ENCODE results near the gene CHIC2.

DNA sequence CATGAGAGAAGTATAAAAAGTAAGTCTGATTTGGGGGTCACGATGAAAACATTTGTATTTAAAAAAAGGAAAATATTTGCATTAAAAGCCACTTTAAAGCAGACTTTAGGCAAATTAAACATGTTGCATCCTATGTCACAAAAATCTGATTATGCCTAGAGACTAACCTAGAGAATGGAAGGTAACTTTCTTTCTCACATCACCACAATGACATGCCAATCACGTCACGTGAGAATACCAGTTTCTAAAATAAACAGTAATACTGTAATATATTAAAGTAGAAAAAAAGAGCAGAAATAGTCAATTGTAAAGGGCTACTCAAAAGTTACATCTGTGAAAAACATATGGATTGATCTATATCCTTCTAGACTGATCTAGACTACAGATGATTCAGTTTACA, 3.3 kb downstream of the CHIC2 start:
- TF ChIP-seq, protein P1, sequence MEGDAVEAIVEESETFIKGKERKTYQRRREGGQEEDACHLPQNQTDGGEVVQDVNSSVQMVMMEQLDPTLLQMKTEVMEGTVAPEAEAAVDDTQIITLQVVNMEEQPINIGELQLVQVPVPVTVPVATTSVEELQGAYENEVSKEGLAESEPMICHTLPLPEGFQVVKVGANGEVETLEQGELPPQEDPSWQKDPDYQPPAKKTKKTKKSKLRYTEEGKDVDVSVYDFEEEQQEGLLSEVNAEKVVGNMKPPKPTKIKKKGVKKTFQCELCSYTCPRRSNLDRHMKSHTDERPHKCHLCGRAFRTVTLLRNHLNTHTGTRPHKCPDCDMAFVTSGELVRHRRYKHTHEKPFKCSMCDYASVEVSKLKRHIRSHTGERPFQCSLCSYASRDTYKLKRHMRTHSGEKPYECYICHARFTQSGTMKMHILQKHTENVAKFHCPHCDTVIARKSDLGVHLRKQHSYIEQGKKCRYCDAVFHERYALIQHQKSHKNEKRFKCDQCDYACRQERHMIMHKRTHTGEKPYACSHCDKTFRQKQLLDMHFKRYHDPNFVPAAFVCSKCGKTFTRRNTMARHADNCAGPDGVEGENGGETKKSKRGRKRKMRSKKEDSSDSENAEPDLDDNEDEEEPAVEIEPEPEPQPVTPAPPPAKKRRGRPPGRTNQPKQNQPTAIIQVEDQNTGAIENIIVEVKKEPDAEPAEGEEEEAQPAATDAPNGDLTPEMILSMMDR (IDR thresholded peaks at IDR 0.05), result no peak
- no peak for TF ChIP-seq POLR2A (IDR thresholded peaks at IDR 0.05)
